SK-N-MC (cell line): Measurements from ENCODE around the gene CFAP65.

Experiments
- EZH2 ChIP-seq: fragments of 200-600 bp; sonication (generic); IDR thresholded peaks from one replicate; pipeline ENCODE4 v1.6.1; 2017; ENCODE audit warnings: antibody characterized with exemption
- POLR2AphosphoS5 ChIP-seq: IDR thresholded peaks from 2 replicates; pipeline ENCODE4 v1.6.1; 2012; ENCODE audit warnings: mild to moderate bottlenecking, low read depth, low read length, borderline replicate concordance

DNA sequence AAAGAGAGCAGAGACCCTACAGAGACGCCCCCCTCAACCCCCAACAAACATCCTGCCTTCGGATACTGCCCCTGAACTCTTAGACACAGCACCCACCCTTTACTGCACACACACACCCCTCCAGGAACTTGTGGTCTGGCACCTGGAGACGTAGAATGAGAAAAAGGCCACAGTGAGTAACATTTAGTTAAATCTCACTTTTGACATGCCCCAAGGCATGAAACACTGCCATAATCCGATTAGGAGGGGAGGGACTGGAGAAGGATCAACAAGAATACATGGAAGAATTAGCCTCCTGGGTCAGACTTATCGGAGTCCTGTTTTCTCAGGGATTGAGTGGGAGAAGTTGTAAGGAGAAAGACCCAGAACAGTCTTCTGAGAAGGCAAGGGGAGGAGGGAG, 77.7 kb downstream of the CFAP65 start:
- no peak for TF ChIP-seq POLR2AphosphoS5
- no peak for TF ChIP-seq EZH2
